Thoracic aorta (tissue), 2 donors: Measurements from ENCODE around the gene DDX24. TPM values are rescaled to one million over a fixed set of nuclear protein-coding genes. Genes with fewer than 3 reads are reported as not detected.
"Not testable (repeated sequence)": the region's sequence is repeated elsewhere in the genome, so short reads cannot be mapped to it uniquely, and the experiment has no call there.

Source experiments
- ATAC-seq: fragments of 150-250 bp; one replicate; pipeline ENCODE4 v1.8.0; 2017; ENCODE audit warnings: low read depth; ENCODE audit not compliant: insufficient number of reproducible peaks, low FRiP score
- DNase-seq: peaks from one replicate; pipeline ENCODE4 v3.0.0-alpha.2; 2020; ENCODE audit warnings: low spot score
- H3K27ac ChIP-seq, 2 donors: fragments of 200-600 bp; sonication (generic); 1 replicate in 1 of 2; 2 replicates in 1 of 2; pipeline ENCODE4 v1.5.1; 2016; ENCODE audit warnings: mild to moderate bottlenecking in 2 of 2, moderate library complexity in 2 of 2
- H3K27me3 ChIP-seq: fragments of 200-600 bp; sonication (generic); replicated peaks from 2 replicates; pipeline ENCODE4 v1.6.0; 2016; ENCODE audit warnings: mild to moderate bottlenecking; ENCODE audit not compliant: insufficient read depth
- H3K36me3 ChIP-seq: fragments of 200-600 bp; sonication (generic); one replicate; pipeline ENCODE4 v1.5.1; 2016
- H3K4me1 ChIP-seq, 2 donors: fragments of 200-600 bp; sonication (generic); 1 replicate in 1 of 2; 2 replicates in 1 of 2; pipeline versions ENCODE4 v1.5.1 to v1.6.0; 2016; ENCODE audit warnings: low read depth in 2 of 2, mild to moderate bottlenecking in 1 of 2; ENCODE audit not compliant: control insufficient read depth in 1 of 2
- H3K4me3 ChIP-seq: fragments of 200-600 bp; sonication (generic); 2 replicates; pipeline ENCODE4 v1.5.1; 2016; ENCODE audit warnings: mild to moderate bottlenecking
- H3K9me3 ChIP-seq: fragments of 200-600 bp; sonication (generic); 2 replicates; pipeline ENCODE4 v1.5.1; 2016
- total RNA-seq, 2 donors: library from RNA; depleted of rRNA; stranded (reverse); fragments of >200 nt; gene quantifications; one replicate each; pipeline versions ENCODE4 v1.1.0 to v1.2.3, GENCODE V29; 2016
- TF ChIP-seq, protein P1 (sequence below): fragments of 200-600 bp; sonication (generic); IDR thresholded peaks from one replicate; pipeline ENCODE4 v1.5.1; 2019; ENCODE audit warnings: antibody characterized with exemption

DDX24 gene
- total RNA-seq, 2 donors from 2014 or later: 139 to 228 TPM

DNA sequence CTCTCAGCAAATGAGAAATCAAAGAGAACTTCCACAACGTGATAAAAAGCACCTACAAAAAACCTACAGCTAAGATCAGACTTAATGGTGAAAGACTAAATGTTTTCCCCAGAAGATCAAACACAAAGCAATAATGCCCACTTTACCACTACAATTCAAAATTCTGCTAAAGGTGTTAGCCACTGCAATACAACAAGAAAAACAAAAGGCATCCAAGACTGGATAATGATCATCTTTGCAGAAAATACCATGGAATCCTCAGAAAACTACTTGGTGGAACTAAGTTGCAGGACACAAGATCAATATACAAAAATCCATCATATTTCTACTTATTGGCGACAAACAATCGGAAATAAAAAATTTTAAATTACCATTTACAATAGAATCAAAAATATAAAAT is 6.5 kb downstream of the DDX24 start:
- TF ChIP-seq, protein P1, sequence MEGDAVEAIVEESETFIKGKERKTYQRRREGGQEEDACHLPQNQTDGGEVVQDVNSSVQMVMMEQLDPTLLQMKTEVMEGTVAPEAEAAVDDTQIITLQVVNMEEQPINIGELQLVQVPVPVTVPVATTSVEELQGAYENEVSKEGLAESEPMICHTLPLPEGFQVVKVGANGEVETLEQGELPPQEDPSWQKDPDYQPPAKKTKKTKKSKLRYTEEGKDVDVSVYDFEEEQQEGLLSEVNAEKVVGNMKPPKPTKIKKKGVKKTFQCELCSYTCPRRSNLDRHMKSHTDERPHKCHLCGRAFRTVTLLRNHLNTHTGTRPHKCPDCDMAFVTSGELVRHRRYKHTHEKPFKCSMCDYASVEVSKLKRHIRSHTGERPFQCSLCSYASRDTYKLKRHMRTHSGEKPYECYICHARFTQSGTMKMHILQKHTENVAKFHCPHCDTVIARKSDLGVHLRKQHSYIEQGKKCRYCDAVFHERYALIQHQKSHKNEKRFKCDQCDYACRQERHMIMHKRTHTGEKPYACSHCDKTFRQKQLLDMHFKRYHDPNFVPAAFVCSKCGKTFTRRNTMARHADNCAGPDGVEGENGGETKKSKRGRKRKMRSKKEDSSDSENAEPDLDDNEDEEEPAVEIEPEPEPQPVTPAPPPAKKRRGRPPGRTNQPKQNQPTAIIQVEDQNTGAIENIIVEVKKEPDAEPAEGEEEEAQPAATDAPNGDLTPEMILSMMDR: no peak
- no peak for ATAC-seq
- H3K27me3 ChIP-seq: no peaks in the 10 kb centered on the region

DNA sequence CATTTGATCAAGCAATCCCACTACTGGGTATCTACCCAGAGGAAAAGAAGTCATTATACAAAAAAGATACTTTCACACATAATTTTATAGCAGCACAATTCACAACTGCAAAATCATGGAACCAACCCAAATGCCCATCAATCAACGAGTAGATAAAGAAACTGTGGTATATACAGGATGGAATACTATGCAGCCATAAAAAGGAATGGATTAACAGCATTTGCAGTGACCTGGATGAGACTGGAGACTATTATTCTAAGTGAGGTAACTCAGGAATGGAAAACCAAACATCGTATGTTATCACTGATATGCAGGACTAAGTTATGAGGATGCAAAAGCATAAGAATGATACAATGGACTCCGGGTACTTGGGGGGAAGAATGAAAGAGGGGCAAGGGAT is 8.9 kb downstream of the DDX24 start:
- H3K4me3 ChIP-seq, H3K36me3 ChIP-seq, H3K9me3 ChIP-seq, DNase-seq, H3K27me3 ChIP-seq, H3K27ac ChIP-seq, ATAC-seq: not testable (repeated sequence)
- H3K4me1 ChIP-seq: peaks cover 13 to 17% of the 10 kb centered on the region in 2 donors

More for the DNA sequence above, 6.5 kb downstream of the DDX24 start:
- Histone ChIP-seq H3K4me1 (peaks cover 35 to 36% of the 10 kb centered on the region in 2 donors), H3K36me3 (peaks cover 3% of the 10 kb centered on the region), H3K9me3 (peaks cover 10% of the 10 kb centered on the region), H3K4me3 (no peak overlapping the region), H3K27ac (no peak overlapping the region)
- DNase-seq: no peak

DNA sequence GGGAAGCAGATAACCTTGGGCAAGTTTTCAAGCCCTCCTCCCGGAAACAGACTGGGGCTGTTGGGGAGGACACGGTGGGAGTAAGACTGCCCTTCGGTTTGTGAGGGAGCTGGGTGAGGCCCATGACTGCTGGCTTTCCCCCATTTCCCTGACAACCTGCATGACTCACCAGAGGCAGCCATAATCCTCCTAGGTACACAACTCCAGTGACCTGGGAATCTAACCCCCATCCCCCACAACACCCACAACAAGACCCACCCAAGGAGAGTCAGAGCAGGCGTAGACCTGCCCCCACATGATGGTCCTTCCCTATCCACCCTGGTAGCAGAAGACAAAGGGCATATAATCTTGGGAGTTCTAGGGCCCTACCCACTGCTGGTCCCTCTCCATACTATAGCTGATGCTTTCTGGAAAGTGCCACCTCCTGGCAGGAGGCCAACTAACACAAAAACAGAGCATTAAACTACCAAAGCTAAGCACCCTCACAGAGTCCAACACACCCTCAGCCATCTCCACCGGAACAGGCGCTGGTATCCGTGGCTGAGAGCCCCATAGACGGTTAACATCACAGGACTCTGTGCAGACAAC is 14.8 kb downstream of the DDX24 start:
- no peaks in the 10 kb centered on the region for H3K27me3 ChIP-seq
- peaks cover 23 to 47% of the 10 kb centered on the region in 2 donors for H3K4me1 ChIP-seq
- H3K27ac ChIP-seq: no peak overlapping the region
- DNase-seq (no peak), ATAC-seq (no peak)
- peak overlapping the region; percentile 33 for H3K4me3 ChIP-seq
- TF ChIP-seq, protein P1: no peak
- H3K36me3 ChIP-seq: peaks cover 9% of the 10 kb centered on the region
- H3K9me3 ChIP-seq: no peaks in the 10 kb centered on the region

DNA sequence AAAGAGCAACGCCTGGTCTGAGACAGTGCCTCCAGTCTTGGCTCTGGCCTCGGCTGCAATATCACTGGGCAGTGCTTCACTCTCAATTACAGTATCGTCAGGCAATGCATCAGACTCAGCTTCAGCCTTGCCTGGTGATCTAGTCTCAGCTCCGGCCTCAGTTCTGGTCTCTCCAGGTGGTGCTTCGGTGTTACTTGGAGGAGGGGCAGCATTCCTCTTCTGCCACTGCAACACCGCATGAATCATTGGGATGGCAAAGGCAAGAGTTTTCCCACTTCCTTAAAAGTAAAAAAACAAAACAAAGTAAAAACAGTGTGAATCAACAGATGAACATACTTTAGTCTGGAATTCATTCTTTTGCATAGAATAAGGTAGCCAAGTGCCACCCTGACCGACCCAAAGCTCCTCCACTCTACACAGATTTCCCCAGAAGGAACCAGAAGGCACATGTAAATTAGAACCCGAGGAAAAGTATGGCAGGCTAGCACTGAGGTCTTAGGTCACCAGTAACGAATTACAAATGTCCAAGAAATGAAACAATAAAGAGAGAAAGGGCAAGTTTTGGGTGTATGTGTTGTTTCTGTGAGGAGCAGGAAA is 18.6 kb downstream of the DDX24 start:
- TF ChIP-seq, protein P1: no peak
- ATAC-seq: peak; percentile 46
- H3K27me3 ChIP-seq: no peaks in the 10 kb centered on the region
- H3K36me3 ChIP-seq: peaks cover 43% of the 10 kb centered on the region
- no peak overlapping the region for H3K4me3 ChIP-seq
- peak overlapping the region in 1 of 2 donors; percentile 16 for H3K27ac ChIP-seq
- peaks cover 23 to 46% of the 10 kb centered on the region in 2 donors for H3K4me1 ChIP-seq
- DNase-seq: no peak
- no peaks in the 10 kb centered on the region for H3K9me3 ChIP-seq

DNA sequence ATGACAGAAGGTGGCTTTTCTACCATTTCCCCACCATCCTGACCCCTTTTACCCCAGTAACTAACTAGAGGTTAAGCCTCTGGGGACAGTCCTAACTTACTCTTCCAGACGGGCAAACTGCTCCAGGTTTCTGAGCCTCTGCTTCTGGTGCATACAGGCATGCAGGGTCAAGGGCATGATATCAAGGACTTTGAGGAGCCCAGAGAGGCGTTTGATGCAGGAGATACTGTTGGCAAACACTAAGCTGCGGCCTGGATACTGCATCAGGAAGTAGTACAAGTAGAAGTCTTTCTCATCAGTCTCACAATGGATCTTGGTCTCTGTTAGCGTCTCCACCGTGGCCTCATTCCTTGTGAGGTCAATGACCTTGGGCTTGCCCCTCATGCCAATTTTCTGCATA is 21.0 kb downstream of the DDX24 start:
- DNase-seq: no peak
- Histone ChIP-seq H3K27ac (no peak overlapping the region), H3K4me3 (no peak overlapping the region), H3K4me1 (peaks cover 7 to 21% of the 10 kb centered on the region in 2 donors), H3K9me3 (no peaks in the 10 kb centered on the region), H3K27me3 (no peaks in the 10 kb centered on the region), H3K36me3 (peaks cover 67% of the 10 kb centered on the region)
- TF ChIP-seq, protein P1: no peak
- no peak for ATAC-seq
